Gastroesophageal sphincter (tissue), 4 donors: ENCODE measurements around the gene KBTBD12. TPM values are rescaled to one million over a fixed set of nuclear protein-coding genes. Genes with fewer than 3 reads are reported as not detected.

ENCODE experiments used
- ATAC-seq: fragments of 150-250 bp; one replicate; pipeline ENCODE4 v1.9.1; 2016; ENCODE audit warnings: mild to moderate bottlenecking, moderate library complexity
- H3K27ac ChIP-seq, 4 donors: fragments of 200-600 bp; sonication (generic) in 3 of 4; 1 replicate in 3 of 4; 2 replicates in 1 of 4; pipeline ENCODE4 v1.5.1; 2016 to 2019
- H3K27me3 ChIP-seq: fragments of 200-600 bp; sonication (generic); one replicate; pipeline ENCODE4 v1.5.1; 2019
- H3K36me3 ChIP-seq, 2 donors: fragments of 200-600 bp; sonication (generic); one replicate each; pipeline ENCODE4 v1.5.1; 2019; ENCODE audit warnings: control low read depth in 1 of 2
- H3K4me1 ChIP-seq, 3 donors: fragments of 200-600 bp; sonication (generic); 1 replicate in 2 of 3; 2 replicates in 1 of 3; pipeline ENCODE4 v1.5.1; 2016 to 2019; ENCODE audit warnings: control low read depth in 2 of 3
- H3K4me3 ChIP-seq, 2 donors: fragments of 200-600 bp; sonication (generic); one replicate each; pipeline ENCODE4 v1.5.1; 2019; ENCODE audit warnings: mild to moderate bottlenecking in 1 of 2, moderate library complexity in 1 of 2
- H3K9me3 ChIP-seq, 3 donors: fragments of 200-600 bp; sonication (generic); one replicate each; pipeline ENCODE4 v1.5.1; 2017 to 2019; ENCODE audit warnings: control low read depth in 2 of 3
- EP300 ChIP-seq: sonication (generic); formaldehyde crosslinking; IDR thresholded peaks from one replicate; pipeline ENCODE4 v1.6.1; 2017; ENCODE audit warnings: antibody characterized with exemption, mild to moderate bottlenecking
- POLR2A ChIP-seq, 2 donors: fragments of 450-650 bp; IDR thresholded peaks; one replicate each; pipeline ENCODE4 v1.6.1; 2017; ENCODE audit warnings: antibody characterized with exemption in 2 of 2, mild to moderate bottlenecking in 2 of 2, moderate library complexity in 1 of 2
- POLR2AphosphoS5 ChIP-seq: sonication (generic); formaldehyde crosslinking; IDR thresholded peaks from one replicate; pipeline ENCODE4 v1.6.1; 2017; ENCODE audit warnings: antibody characterized with exemption
- WGBS, 2 donors: methylation state at CpG; one replicate each; pipeline ENCODE4 v1.1.5; 2018; ENCODE audit warnings: low coverage in 1 of 2; 5-methylcytosine and 5-hydroxymethylcytosine counted together
- total RNA-seq, 4 donors: library from RNA; depleted of rRNA; stranded (reverse); fragments of >200 nt; gene quantifications; one replicate each; pipeline ENCODE4 v1.1.0, GENCODE V29; 2016
- TF ChIP-seq, protein P1 (sequence below), 4 experiments: fragments of 200-600 bp in 2 of 4; fragments of 450-650 bp in 2 of 4; sonication (generic) in 1 of 4; IDR thresholded peaks; one replicate each; pipeline ENCODE4 v1.5.1; 2017 to 2019; ENCODE audit warnings: antibody characterized with exemption in 4 of 4, mild to moderate bottlenecking in 2 of 4, moderate library complexity in 2 of 4

KBTBD12 gene
- total RNA-seq, 4 donors from 2014 or later: 2.2 to 11.2 (median 5.8) TPM

DNA sequence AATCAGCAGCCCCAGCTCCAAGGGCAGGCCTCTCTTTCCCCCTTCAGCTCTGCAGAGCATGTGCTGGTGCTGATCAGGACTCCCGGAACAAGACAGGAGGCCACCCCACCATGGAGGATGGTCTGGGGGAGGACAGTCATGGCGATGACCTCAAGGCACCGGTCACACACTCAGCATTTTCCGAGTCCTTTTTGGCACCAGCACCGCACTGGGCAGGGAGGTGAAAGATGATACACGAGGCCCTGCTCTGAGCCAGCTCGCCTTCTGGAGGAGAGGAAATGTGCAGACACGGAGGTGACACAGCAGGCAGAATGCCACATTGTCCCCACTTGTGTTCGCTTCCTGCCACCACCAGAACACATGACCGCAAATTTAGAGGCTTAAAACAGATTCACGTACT is 75.4 kb downstream of the KBTBD12 start:
- H3K9me3 ChIP-seq: no peaks in the 10 kb centered on the region
- H3K27ac ChIP-seq: no peak overlapping the region
- 70% methylated on average over 3 to 6 of the region's 11 CpGs for WGBS, 2 donors
- TF ChIP-seq EP300 (no peak), POLR2A (IDR thresholded peaks at IDR 0.05) (no peak), POLR2AphosphoS5 (no peak)
- TF ChIP-seq, protein P1, sequence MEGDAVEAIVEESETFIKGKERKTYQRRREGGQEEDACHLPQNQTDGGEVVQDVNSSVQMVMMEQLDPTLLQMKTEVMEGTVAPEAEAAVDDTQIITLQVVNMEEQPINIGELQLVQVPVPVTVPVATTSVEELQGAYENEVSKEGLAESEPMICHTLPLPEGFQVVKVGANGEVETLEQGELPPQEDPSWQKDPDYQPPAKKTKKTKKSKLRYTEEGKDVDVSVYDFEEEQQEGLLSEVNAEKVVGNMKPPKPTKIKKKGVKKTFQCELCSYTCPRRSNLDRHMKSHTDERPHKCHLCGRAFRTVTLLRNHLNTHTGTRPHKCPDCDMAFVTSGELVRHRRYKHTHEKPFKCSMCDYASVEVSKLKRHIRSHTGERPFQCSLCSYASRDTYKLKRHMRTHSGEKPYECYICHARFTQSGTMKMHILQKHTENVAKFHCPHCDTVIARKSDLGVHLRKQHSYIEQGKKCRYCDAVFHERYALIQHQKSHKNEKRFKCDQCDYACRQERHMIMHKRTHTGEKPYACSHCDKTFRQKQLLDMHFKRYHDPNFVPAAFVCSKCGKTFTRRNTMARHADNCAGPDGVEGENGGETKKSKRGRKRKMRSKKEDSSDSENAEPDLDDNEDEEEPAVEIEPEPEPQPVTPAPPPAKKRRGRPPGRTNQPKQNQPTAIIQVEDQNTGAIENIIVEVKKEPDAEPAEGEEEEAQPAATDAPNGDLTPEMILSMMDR (IDR thresholded peaks at IDR 0.05): no peak
- peaks cover 0 to 5% (median 0%) of the 10 kb centered on the region in 3 donors for H3K4me1 ChIP-seq
- H3K27me3 ChIP-seq: no peaks in the 10 kb centered on the region
- H3K4me3 ChIP-seq: no peak overlapping the region
- peaks cover 0 to 2% of the 10 kb centered on the region in 2 donors for H3K36me3 ChIP-seq
- ATAC-seq: no peak

DNA sequence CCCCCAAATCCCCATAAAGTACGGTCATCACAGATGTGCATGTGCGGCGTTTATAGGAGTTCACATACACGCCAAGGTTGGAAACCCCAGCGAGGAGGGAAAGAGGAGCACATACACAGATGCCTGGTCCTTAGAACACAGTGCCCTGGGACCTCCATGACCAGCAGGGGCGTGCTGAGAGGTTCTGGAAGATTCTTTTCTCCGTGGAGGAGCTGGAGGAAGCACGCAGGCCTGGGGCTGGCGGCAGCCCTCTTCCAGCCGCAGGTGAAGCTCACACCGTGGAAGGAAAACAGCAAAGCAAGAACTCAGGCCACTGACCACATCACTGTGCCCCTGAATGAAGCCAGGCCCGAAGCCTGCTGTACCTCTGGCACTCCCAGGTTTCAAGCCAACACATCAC is 76.2 kb downstream of the KBTBD12 start:
- Histone ChIP-seq H3K4me1 (peaks cover 0 to 5% (median 0%) of the 10 kb centered on the region in 3 donors), H3K4me3 (no peak overlapping the region), H3K36me3 (no peaks in the 10 kb centered on the region), H3K9me3 (no peaks in the 10 kb centered on the region), H3K27me3 (peaks cover 4% of the 10 kb centered on the region), H3K27ac (no peak overlapping the region)
- TF ChIP-seq, protein P1 (IDR thresholded peaks at IDR 0.05): no peak
- TF ChIP-seq POLR2A (IDR thresholded peaks at IDR 0.05) (no peak), EP300 (no peak), POLR2AphosphoS5 (no peak)
- 60% methylated on average over 1 of the region's 12 CpGs; no CpG with 5 or more reads in 1 of the 2 donors for WGBS, 2 donors
- ATAC-seq: no peak

DNA sequence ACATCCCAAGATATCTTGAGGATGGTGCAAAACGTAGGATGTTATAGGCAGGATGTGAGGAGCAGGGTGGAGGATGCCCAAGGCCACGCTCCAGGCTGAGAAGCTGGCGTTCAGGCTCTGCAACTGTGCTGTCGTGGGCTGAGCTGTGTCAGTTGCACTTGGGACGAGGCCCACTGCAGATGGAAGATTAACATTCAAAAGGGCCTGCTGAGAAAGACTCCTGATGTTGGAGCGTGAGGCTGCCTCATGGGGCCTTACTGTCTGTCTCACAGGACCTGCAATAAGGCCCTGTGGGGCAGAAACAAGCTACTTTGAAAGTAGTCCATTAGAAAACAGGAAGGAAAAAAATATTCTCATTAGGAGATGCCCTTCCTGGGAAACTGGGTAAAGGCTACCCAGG is 76.6 kb downstream of the KBTBD12 start:
- H3K4me1 ChIP-seq: peaks cover 0 to 4% (median 0%) of the 10 kb centered on the region in 3 donors
- H3K36me3 ChIP-seq: no peaks in the 10 kb centered on the region
- ATAC-seq: no peak
- H3K27ac ChIP-seq: no peak overlapping the region
- no peak overlapping the region for H3K4me3 ChIP-seq
- 78% methylated on average over 6 of the region's 6 CpGs; no CpG with 5 or more reads in 1 of the 2 donors for WGBS, 2 donors
- no peak for TF ChIP-seq POLR2AphosphoS5
- no peak for TF ChIP-seq EP300
- TF ChIP-seq, protein P1 (IDR thresholded peaks at IDR 0.05): no peak
- no peak for TF ChIP-seq POLR2A (IDR thresholded peaks at IDR 0.05)
- no peaks in the 10 kb centered on the region for H3K9me3 ChIP-seq
- peaks cover 4% of the 10 kb centered on the region for H3K27me3 ChIP-seq

DNA sequence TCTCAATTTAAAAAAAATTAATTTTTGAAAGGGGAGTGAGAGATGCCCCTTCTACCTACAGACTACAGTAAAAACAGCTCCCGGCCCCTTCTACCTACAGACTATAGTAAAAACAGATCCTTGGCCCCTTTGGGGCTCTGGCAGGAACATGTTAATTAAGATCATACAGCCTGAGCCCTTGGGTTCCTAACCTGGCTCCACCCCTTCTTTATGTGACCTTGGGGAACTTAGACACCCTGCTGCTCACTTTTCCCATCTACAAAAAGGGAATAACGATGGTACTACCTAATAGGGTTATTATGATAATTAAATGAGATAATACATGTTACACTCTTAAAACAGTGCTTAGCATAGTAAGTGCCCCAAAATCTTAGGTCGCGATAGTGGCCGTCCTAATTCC is 77.1 kb downstream of the KBTBD12 start:
- Histone ChIP-seq H3K9me3 (no peaks in the 10 kb centered on the region), H3K36me3 (no peaks in the 10 kb centered on the region), H3K27me3 (peaks cover 4% of the 10 kb centered on the region), H3K27ac (no peak overlapping the region), H3K4me1 (no peaks in the 10 kb centered on the region), H3K4me3 (no peak overlapping the region)
- no peak for ATAC-seq
- TF ChIP-seq POLR2AphosphoS5: no peak
- no peak for TF ChIP-seq EP300
- 91 to 93% methylated on average over 4 to 5 of the region's 5 CpGs for WGBS, 2 donors

DNA sequence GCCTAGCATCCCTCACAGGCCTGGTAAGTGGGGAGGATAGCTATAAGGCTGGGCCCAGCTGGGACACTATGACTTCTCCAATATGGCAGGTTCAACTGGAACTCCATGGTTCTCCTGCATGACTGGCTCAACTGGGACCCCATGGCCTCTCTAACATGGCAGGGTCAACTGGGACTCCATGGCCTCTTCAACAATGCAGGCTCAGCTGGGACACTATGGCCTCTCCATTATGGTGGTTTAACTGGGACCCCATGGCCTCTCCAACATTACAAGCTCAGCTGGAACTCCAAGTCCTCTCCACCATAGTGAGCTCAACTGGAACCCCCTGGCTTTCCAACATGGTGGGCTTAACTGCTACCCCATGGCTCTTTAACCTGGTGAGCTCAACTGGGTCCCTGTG is 79.0 kb downstream of the KBTBD12 start:
- no peaks in the 10 kb centered on the region for H3K36me3 ChIP-seq
- H3K27ac ChIP-seq: no peak overlapping the region
- H3K4me1 ChIP-seq: no peaks in the 10 kb centered on the region
- ATAC-seq: no peak
- peaks cover 12% of the 10 kb centered on the region for H3K27me3 ChIP-seq
- H3K9me3 ChIP-seq: no peaks in the 10 kb centered on the region
- no peak overlapping the region for H3K4me3 ChIP-seq
- no peak for TF ChIP-seq POLR2A (IDR thresholded peaks at IDR 0.05)
- TF ChIP-seq, protein P1 (IDR thresholded peaks at IDR 0.05): no peak
- TF ChIP-seq POLR2AphosphoS5: no peak
